Mesenteric fat pad (tissue), 1 donor: ENCODE data around the gene RP9. TPM values are rescaled to one million over a fixed set of nuclear protein-coding genes. Genes with fewer than 3 reads are reported as not detected.
"Not testable (repeated sequence)": the region's sequence is repeated elsewhere in the genome, so short reads cannot be mapped to it uniquely, and the experiment has no call there.

ENCODE experiments used
- DNase-seq: peaks from one replicate; pipeline ENCODE4 v3.0.0-alpha.2; 2020; ENCODE audit warnings: low spot score
- total RNA-seq: library from RNA; stranded (reverse); fragmentation: NEBNext Ultra II Directional; extraction: Animal tissue kit (Norgen Biotek cat#: 25700); gene quantifications from one replicate; pipeline ENCODE4 v1.2.1, GENCODE V29; 2021
- donor health status: DM: yes; HTN: yes; CAD: no.

Gene RP9
- total RNA-seq, 1 donor from 2014 or later = 8.0 TPM

- DNase-seq = no peak
Measured at GRCh38 chr7:33107136-33108066, 1.8 kb downstream of the RP9 start.

DNA sequence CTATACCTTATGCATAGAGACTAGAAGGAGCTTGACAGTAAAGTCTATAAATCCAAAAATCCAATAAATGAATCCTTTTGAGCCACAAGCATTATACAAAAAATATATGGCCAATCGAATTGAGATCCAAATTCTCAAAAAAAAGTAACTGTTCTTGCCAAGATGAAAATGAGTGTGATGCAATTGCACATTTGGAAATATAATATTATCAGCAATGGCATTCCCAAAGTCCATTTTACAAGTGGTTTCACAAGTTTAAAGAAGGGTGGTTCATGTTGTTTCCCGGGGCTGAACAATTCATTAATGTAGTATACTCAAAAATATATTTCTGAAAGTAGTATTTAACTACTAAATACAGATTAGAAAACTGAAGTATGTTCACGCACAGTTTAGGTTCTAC, 7.3 kb downstream of the RP9 start:
- DNase-seq = no peak

GRCh38 chr7:33100770-33101169, 8.4 kb downstream of the RP9 start:
- DNase-seq = no peak

- DNase-seq = no peak
Measured at GRCh38 chr7:33099154-33099940, 9.9 kb downstream of the RP9 start.

- DNase-seq = not testable (repeated sequence)
Measured at GRCh38 chr7:33094745-33095275, 14.4 kb downstream of the RP9 start.

- DNase-seq = no peak
Measured at GRCh38 chr7:33093266-33093665, 15.9 kb downstream of the RP9 start.

DNA sequence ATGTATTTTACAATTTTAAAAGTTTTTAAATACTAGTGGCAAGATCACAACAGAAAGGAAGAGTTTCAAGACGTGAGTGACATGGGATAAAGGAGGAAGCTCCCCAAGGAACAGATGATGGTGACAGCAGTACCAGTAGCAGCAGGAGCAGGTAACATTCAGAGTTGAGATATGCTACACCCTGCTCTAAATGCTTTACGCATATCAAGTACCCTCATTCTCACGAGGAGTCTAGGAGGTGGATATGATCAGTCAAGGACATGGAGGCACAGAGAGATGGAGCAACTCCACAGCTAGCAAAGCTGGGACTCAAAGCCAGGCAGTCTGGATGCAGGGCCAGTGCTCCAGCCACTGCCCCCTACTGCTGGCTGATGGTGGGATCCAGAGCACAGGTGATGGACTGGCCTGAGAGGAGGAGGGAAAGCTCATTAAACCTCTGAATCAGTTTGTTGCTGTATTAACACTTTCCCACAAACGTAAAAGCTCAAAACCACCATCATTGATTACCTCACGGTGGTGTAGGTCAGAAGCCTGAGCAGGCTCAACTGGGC, 17.5 kb downstream of the RP9 start:
- no peak for DNase-seq

DNA sequence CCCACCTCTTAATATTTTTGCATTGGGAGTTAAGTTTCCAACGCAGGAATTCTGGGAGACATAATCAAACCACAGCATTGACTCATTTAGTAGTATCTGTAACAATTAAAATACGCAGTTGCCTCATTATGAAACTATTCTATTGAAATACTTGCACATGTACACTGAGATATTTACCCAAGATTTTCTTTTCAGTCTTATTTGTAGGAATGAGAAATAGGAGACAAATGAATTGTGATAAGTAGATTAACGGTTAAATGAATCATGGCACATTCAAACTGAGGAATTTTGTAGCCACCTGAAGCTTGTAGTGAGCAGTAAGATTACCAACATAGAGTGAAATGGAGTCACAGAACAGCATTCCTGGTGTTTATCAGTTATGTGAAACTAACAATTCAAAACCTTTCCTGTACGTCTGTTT, 18.1 kb downstream of the RP9 start:
- DNase-seq = no peak

DNA sequence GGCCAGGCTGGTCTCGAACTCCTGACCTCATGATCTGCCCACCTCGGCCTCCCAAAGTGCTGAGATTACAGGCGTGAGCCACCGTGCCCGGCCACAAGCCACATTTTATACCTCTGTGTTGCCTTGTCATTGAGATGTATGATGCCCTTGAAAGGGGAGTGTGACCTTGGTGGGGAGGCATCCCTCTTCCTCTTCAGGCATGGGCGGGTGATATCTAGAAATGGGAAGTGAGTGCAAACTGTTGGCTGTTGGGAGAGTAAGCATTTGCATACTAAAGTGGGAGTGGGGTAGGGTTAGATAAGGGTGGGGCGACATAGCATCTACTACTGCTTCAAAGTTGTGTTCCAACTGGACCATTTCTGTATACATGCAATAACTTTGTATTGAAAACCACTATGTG, 20.1 kb downstream of the RP9 start:
- DNase-seq = no peak

GRCh38 chr7:33087858-33088257, 21.3 kb downstream of the RP9 start:
- no peak for DNase-seq

DNA sequence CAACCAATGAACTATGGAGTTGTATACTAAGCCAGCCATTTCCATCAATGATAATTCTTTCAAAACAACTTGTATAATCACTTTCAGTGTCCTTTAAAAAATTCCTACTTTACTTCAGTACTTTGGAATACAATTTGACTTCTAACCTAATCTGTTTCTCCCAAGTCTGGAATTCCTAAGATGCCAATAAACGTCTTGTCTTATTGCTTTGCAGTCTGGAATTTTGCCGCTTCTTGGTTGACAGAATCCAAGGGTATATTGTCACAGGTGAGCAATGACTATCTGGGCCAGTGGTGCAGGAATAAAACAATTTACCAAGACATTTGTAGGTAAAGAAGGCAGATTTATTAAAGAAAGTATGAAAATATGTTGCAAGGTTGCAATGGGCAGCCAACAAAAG, 21.8 kb downstream of the RP9 start:
- no peak for DNase-seq

- no peak for DNase-seq
Measured at GRCh38 chr7:33079763-33080690, 29.2 kb downstream of the RP9 start.

- DNase-seq = no peak
Measured at GRCh38 chr7:33079096-33079495, 30.1 kb downstream of the RP9 start.

DNA sequence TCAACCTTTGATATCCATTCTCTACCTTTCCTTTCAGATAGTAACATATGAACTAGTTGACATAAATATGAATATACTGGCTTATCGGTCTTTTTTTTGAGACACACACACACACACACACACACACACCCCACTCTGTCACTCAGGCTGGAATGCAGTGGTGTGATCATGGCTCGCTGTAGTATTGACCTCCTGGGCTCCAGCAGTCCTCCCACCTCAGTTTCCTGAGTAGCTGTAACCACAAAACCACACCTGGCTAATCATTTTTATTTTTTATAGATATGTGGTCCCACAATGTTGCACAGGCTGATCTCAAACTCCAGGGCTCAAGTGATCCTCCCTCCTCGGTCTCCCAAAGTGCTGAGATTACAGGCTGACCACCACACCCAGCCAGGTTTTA, 32.5 kb downstream of the RP9 start:
- DNase-seq = no peak

GRCh38 chr7:33075818-33076518, 33.2 kb downstream of the RP9 start:
- no peak for DNase-seq

DNA sequence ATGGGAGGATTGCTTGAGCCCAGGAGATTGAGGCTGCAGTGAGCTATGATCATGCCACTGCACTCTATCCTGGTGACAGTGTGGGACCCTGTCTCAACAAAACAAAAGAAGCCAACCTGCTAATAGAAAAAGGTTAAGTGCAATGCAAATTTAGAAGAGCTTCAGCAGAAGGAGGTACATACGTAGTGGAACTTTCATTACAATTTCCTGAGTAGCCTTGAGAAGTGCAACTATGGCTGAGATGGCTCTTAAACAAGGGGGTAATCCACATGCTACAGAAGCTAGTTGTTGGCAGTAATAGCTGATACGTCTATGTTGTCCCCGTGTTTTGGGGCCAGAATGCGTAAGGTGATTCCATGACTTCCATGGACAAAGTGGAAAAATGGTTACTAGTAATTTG, 36.0 kb downstream of the RP9 start:
- DNase-seq = no peak

- DNase-seq = no peak
Measured at GRCh38 chr7:33072471-33072870, 36.7 kb downstream of the RP9 start.

DNA sequence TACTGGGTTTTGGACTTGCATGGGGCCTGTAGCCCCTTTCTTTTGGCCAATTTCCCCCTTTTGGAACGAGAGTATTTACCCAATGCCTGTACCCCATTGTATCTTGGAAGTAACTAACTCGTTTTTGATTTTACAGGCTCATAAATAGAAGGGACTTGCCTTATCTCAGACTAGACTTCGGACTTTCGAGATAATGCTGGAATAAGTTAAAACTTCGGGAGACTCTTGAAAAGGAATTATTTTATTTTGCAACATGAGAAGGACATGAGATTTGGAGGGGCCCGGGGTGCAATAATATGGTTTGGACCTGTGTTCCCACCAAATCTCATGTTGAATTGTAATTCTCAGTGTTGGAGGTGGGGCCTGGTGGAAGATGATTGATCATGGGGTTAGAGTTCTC, 38.4 kb downstream of the RP9 start:
- no peak for DNase-seq

GRCh38 chr7:33070277-33070676, 38.9 kb downstream of the RP9 start:
- DNase-seq = no peak

GRCh38 chr7:33067921-33068320, 41.3 kb downstream of the RP9 start:
- DNase-seq = no peak
